Heart left ventricle (tissue), 13 donors: Measurements from ENCODE around the gene OR6K6.

Experiments
- POLR2A ChIP-seq, 2 donors: fragments of 450-650 bp; IDR thresholded peaks; one replicate each; pipeline ENCODE4 v1.6.1; 2017; ENCODE audit warnings: antibody characterized with exemption in 2 of 2, mild to moderate bottlenecking in 2 of 2, moderate library complexity in 2 of 2
- TF ChIP-seq, protein P1 (sequence below), 12 donors: fragments of 200-600 bp; sonication (generic) in 4 of 12; IDR thresholded peaks; one replicate each; pipeline versions ENCODE4 v1.5.0 to v1.8.0; 2018 to 2022; ENCODE audit warnings: antibody characterized with exemption in 12 of 12, mild to moderate bottlenecking in 5 of 12
- donor health status: ischemic (EF 13 %, LVEDD 7.1; RV severe dilation, severe dysfunction).
- donor health status: DM: no; HTN: yes; CAD: no.
- donor health status: DM: no; HTN: no; CAD: no.
- donor health status: ischemic (EF 25% LVEDD 6.9; RV normal size, moderate dysfunction).
- donor health status: ischemic (EF 25% LVEDD 5.7; RV mildly dilated, moderate dysfunction).
- donor health status: ischemic (EF 35%, LVEDD 5.7; RV mildly dilated, moderate dysfunction).
- donor health status: nonischemic (EF 11% LVEDD 7.7; RV severe dilation, severe dysfunction).
- donor health status: DM: yes; HTN: yes; CAD: no.
- donor health status: PGD.
- donor health status: ischemic (EF 29% LVEDD 5.4; RV normal size, mild dysfunction).
- donor health status: nonischemic (EF 23%, LVEDD 6.1; RV moderate dilation, normal function).

DNA sequence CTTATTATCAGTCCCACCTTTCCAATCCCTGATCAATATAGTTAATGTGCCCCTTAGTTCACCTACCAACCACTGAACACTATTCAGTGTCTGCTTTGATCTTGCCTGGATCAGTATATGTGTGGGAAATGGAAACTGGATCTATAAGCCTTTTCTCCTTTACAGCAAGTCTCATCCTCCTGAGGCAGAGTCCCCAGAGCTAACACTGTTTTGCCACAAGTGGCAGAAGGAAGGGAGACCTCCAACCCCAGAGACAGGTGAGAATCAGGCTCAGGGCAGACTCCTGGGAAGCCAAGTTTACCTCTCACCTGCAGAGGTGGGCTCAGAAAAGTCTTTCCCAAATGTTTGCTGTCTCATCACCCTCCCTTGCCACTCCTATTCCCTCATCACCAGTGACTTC, 26.6 kb downstream of the OR6K6 start, which contains the start of gene OR6N2:
- TF ChIP-seq POLR2A (IDR thresholded peaks at IDR 0.05), result no peak
- TF ChIP-seq, protein P1, sequence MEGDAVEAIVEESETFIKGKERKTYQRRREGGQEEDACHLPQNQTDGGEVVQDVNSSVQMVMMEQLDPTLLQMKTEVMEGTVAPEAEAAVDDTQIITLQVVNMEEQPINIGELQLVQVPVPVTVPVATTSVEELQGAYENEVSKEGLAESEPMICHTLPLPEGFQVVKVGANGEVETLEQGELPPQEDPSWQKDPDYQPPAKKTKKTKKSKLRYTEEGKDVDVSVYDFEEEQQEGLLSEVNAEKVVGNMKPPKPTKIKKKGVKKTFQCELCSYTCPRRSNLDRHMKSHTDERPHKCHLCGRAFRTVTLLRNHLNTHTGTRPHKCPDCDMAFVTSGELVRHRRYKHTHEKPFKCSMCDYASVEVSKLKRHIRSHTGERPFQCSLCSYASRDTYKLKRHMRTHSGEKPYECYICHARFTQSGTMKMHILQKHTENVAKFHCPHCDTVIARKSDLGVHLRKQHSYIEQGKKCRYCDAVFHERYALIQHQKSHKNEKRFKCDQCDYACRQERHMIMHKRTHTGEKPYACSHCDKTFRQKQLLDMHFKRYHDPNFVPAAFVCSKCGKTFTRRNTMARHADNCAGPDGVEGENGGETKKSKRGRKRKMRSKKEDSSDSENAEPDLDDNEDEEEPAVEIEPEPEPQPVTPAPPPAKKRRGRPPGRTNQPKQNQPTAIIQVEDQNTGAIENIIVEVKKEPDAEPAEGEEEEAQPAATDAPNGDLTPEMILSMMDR (IDR thresholded peaks at IDR 0.05), result no peak
